K562 (cell line): Measurements from ENCODE around the gene ACACB. TPM values are rescaled to one million over a fixed set of nuclear protein-coding genes. Genes with fewer than 3 reads are reported as not detected.

Experiments
- ATAC-seq: fragments of 200-7000 bp; cut with Tn5 transposase; 3 replicates; pipeline ENCODE4 v1.9.1; 2020; ENCODE audit warnings: moderate library complexity
- BruUV-seq: library from RNA; stranded (reverse); fragments of 400-500 nt; replicated peaks from 2 replicates; lab custom pipeline; 2021; lab: Mats Ljungman, UMichigan
- CTCF ChIA-PET: fragments of 300-600 bp; formaldehyde crosslinking; extraction: SDS; loops from one replicate; lab custom pipeline; 2021; ENCODE audit warnings: low intra/inter-chr PET ratio; lab: Yijun Ruan, JAX
- POLR2A ChIA-PET: fragments of 300-600, 350-650 bp; sonication (Branson Sonifier 250); formaldehyde crosslinking; extraction: SDS; loops from one replicate; lab custom pipeline; 2021; ENCODE audit warnings: antibody characterized with exemption, inconsistent platforms; lab: Yijun Ruan, JAX
- DNase-seq, 4 experiments: peaks; one replicate each; pipeline versions ENCODE4 v3.0.0 to v3.0.0-alpha.2; 2011 to 2018; ENCODE audit warnings: low spot score in 3 of 4, mixed read lengths in 3 of 4; ENCODE audit errors: extremely low read depth in 1 of 4
- FAIRE-seq: peaks from 2 replicates; lab custom pipeline; 2011; peaks lifted over from hg19 to GRCh38; lab: Jason Lieb, UNC
- H2AFZ ChIP-seq: 2 replicates; pipeline ENCODE4 v1.6.0; 2011; ENCODE audit warnings: low read depth, low read length, control low read depth, inconsistent platforms
- H3K27ac ChIP-seq: fragments of 200-600 bp; 3 replicates; pipeline ENCODE4 v1.8.0; 2011; ENCODE audit warnings: low read depth, mild to moderate bottlenecking, control low read depth, inconsistent platforms, low read length, moderate library complexity, mixed read lengths; ENCODE audit errors: extremely low read depth
- H3K27me3 ChIP-seq, 2 experiments: fragments of 300-600 bp in 1 of 2; 2 replicates in 1 of 2; 3 replicates in 1 of 2; pipeline versions ENCODE4 v1.6.0 to v1.8.0; 2011; ENCODE audit warnings: inconsistent platforms in 2 of 2, low read length in 2 of 2, mild to moderate bottlenecking in 1 of 2, mixed read lengths in 1 of 2, moderate library complexity in 1 of 2; ENCODE audit not compliant: control insufficient read depth in 2 of 2, insufficient read depth in 2 of 2
- H3K36me3 ChIP-seq: fragments of 300-600 bp; 3 replicates; pipeline ENCODE4 v1.8.0; 2011; ENCODE audit warnings: mild to moderate bottlenecking, low read length, inconsistent platforms; ENCODE audit not compliant: control insufficient read depth, insufficient read depth
- H3K4me1 ChIP-seq, 2 experiments: fragments of 200-600 bp in 1 of 2; replicated peaks in 1 of 2; 2 replicates in 1 of 2; 3 replicates in 1 of 2; pipeline versions ENCODE4 v1.5.1 to v1.8.0; 2011; ENCODE audit warnings: inconsistent platforms in 2 of 2, low read length in 2 of 2, mild to moderate bottlenecking in 1 of 2, mixed read lengths in 1 of 2, moderate library complexity in 1 of 2; ENCODE audit not compliant: control insufficient read depth in 2 of 2, insufficient read depth in 2 of 2
- H3K4me2 ChIP-seq: 2 replicates; pipeline ENCODE4 v1.6.1; 2011; ENCODE audit warnings: low read length, control low read depth, inconsistent platforms, mixed read lengths; ENCODE audit not compliant: insufficient read depth
- H3K4me3 ChIP-seq: fragments of 200-600 bp; sonication (generic), shearing (Covaris generic); 2 replicates; pipeline ENCODE4 v1.5.1; 2016; ENCODE audit warnings: control low read depth, inconsistent platforms
- H3K79me2 ChIP-seq: fragments of 200-600 bp; 3 replicates; pipeline ENCODE4 v1.8.0; 2011; ENCODE audit warnings: low read length, inconsistent platforms; ENCODE audit not compliant: control insufficient read depth, insufficient read depth
- H3K9ac ChIP-seq, 2 experiments: 2 replicates each; pipeline versions ENCODE4 v1.6.0 to v1.6.1; 2011; ENCODE audit warnings: low read depth in 2 of 2, low read length in 2 of 2, control low read depth in 1 of 2, inconsistent platforms in 1 of 2, mild to moderate bottlenecking in 1 of 2, mixed read lengths in 1 of 2; ENCODE audit not compliant: insufficient read depth in 1 of 2
- H3K9me1 ChIP-seq: one replicate; pipeline ENCODE4 v1.6.0; 2011; ENCODE audit warnings: inconsistent platforms, mild to moderate bottlenecking, low read length, moderate library complexity; ENCODE audit not compliant: control insufficient read depth, insufficient read depth
- H3K9me3 ChIP-seq: replicated peaks from 2 replicates; pipeline ENCODE4 v1.5.1; 2011; ENCODE audit warnings: low read depth, low read length, inconsistent platforms; ENCODE audit not compliant: control insufficient read depth, insufficient read depth
- H4K20me1 ChIP-seq: replicated peaks from 2 replicates; pipeline ENCODE4 v1.6.1; 2011; ENCODE audit warnings: low read length, inconsistent platforms, mixed read lengths; ENCODE audit not compliant: control insufficient read depth, insufficient read depth
- CTCF ChIP-seq, 3 experiments: IDR thresholded peaks in 2 of 3; conservative IDR thresholded peaks in 1 of 3; 2 replicates each; pipeline ENCODE4 v1.5.1; 2011 to 2012; ENCODE audit warnings: low read length in 3 of 3, mild to moderate bottlenecking in 3 of 3, control low read depth in 2 of 3, improper control_type of control experiment in 1 of 3, inconsistent platforms in 1 of 3, low read depth in 1 of 3, mixed read lengths in 1 of 3, moderate library complexity in 1 of 3; ENCODE audit not compliant: insufficient read depth in 2 of 3
- RBM25 ChIP-seq: fragments of 200-400 bp; formaldehyde crosslinking; IDR thresholded peaks from 2 replicates; pipeline ENCODE4 v1.6.1; 2018; ENCODE audit warnings: low read length, low read depth, moderate library complexity; ENCODE audit not compliant: severe bottlenecking
- XRCC5 ChIP-seq: fragments of 200-400 bp; formaldehyde crosslinking; IDR thresholded peaks from 2 replicates; pipeline ENCODE4 v1.6.1; 2017; ENCODE audit warnings: low read depth, mild to moderate bottlenecking, low read length
- ZFP36 ChIP-seq: fragments of 150-350 bp; IDR thresholded peaks from 2 replicates; pipeline ENCODE4 v1.6.1; 2018; ENCODE audit warnings: low read length, low read depth; ENCODE audit not compliant: partially characterized antibody
- WGBS: fragments of 100-300 bp; shearing (Covaris generic); methylation state at CpG from one replicate; pipeline ENCODE4 v1.1.6; 2016; ENCODE audit warnings: low coverage, mixed read lengths; ENCODE audit not compliant: insufficient coverage; ENCODE audit errors: missing lambda C conversion rate; 5-methylcytosine and 5-hydroxymethylcytosine counted together
- in situ Hi-C: fragments of 300-500 bp; cut with MboI; formaldehyde crosslinking; loops from 4 replicates; pipeline ENCODE4 v1.15.0; 2018; ENCODE audit warnings: inconsistent platforms, mixed read lengths
- intact Hi-C: fragments of 100-400 bp; cut with micrococcal nuclease; formaldehyde crosslinking; loops from 2 replicates; pipeline ENCODE4 v1.14.2; 2022
- polyA plus RNA-seq, 8 experiments: library from polyadenylated mRNA; depleted of rRNA in 4 of 8; stranded (reverse) in 5 of 8; unstranded in 3 of 8; fragments of >200 nt; fragmentation: Nextera tagmentation in 2 of 8; fragmentation: Illumina TruSeq in 1 of 8; extraction: Ambion mirVana in 2 of 8; extraction: Trizol in 1 of 8; gene quantifications; 2 replicates each; pipeline versions ENCODE4 v1.2.1 to v1.2.3, GENCODE V29; 2011 to 2014; ENCODE audit warnings: inconsistent platforms in 1 of 8, missing spikeins in 1 of 8
- total RNA-seq, 7 experiments: library from RNA; depleted of rRNA in 6 of 7; stranded (reverse); fragments of >200 nt in 6 of 7; fragmentation: Illumina TruSeq in 2 of 7; extraction: Trizol in 2 of 7; gene quantifications; 2 replicates each; pipeline versions ENCODE4 v1.2.1 to v1.2.3, GENCODE V29; 2011 to 2021; ENCODE audit warnings: low replicate concordance in 1 of 7

The ACACB gene
- total and polyA plus RNA-seq, 9 of the 15 experiments (the other 6 are each of a cell fraction or from before 2014, with no cell fraction given) = 0.10 to 2.5 (median 0.83) TPM

- no peak overlapping the region for H3K4me2 ChIP-seq
- 9% methylated on average over 2 of the region's 2 CpGs for WGBS
- no peaks in the 10 kb centered on the region for H3K9me1 ChIP-seq
- ChIA-PET CTCF (no interaction called here), POLR2A (interaction anchor here (0.7 to 2.2 kb wide), 2 partner anchors 9 to 149 kb away, joined by 3 to 4 read pairs; no protein-coding TSS in a partner anchor)
- intact Hi-C loops (no loop called here), in situ Hi-C loops (no loop called here)
- no TSS peak for BruUV-seq
- peak in 2 of 4 experiments; percentile 54 to 57 for DNase-seq
- H2AFZ ChIP-seq = no peak overlapping the region
- no peak overlapping the region for H3K27ac ChIP-seq
- no peaks in the 10 kb centered on the region for H3K79me2 ChIP-seq
- no peak overlapping the region for H3K4me3 ChIP-seq
- 0 out of 3 replicates have a peak, but pooled peaks have one; percentile 44 for ATAC-seq
- no peaks in the 10 kb centered on the region for H3K9me3 ChIP-seq
- H4K20me1 ChIP-seq = 0 out of 2 replicates have a peak, but pooled peaks cover 2% of the 10 kb centered on the region
- H3K4me1 ChIP-seq = no peaks in the 10 kb centered on the region
- no peak for FAIRE-seq
- H3K27me3 ChIP-seq = peaks cover 18 to 33% of the 10 kb centered on the region in 2 experiments; a peak in 4 of 5 replicates
- H3K9ac ChIP-seq = no peak overlapping the region
- TF ChIP-seq XRCC5 = no peak
- TF ChIP-seq RBM25 = peak; percentile 88
- TF ChIP-seq ZFP36 = peak; percentile 82
- peak in 2 of 3 experiments; percentile 9 to 14; a peak in 1 of 6 replicates for TF ChIP-seq CTCF (IDR thresholded peaks at IDR 0.05 in 2 of 3, conservative IDR thresholded peaks at IDR 0.05 in 1 of 3; ENCODE audit: insufficient read depth in 2 of 3, low read depth in 1 of 3, low read length in 3 of 3)
- H3K36me3 ChIP-seq = no peaks in the 10 kb centered on the region
Measured at GRCh38 chr12:109302358-109302757, 186.0 kb downstream of the ACACB start.
